Endothelial cell of hepatic sinusoid (primary cell): Measurements from ENCODE around the gene PRKCE.

ENCODE experiments used
- in situ Hi-C: cut with HindIII; loops from 2 replicates; pipeline ENCODE4 v1.10.0; 2017; ENCODE audit warnings: low sequenced_read_pairs

PRKCE gene

GRCh38 chr2:46117379-46117778 is 465.9 kb downstream of the PRKCE start:
- in situ Hi-C loops, result no loop called here

GRCh38 chr2:46117994-46118393 is 466.5 kb downstream of the PRKCE start:
- in situ Hi-C loops, result no loop called here

GRCh38 chr2:46118656-46119371 is 467.3 kb downstream of the PRKCE start:
- in situ Hi-C loops, result no loop called here

- in situ Hi-C loops, result no loop called here
Observed at GRCh38 chr2:46119453-46119852, 468.0 kb downstream of the PRKCE start.

- in situ Hi-C loops, result no loop called here
Observed at GRCh38 chr2:46120792-46121555, 469.5 kb downstream of the PRKCE start.

GRCh38 chr2:46122318-46122976 is 471.0 kb downstream of the PRKCE start:
- in situ Hi-C loops, result no loop called here

GRCh38 chr2:46123013-46123412 is 471.5 kb downstream of the PRKCE start:
- in situ Hi-C loops, result no loop called here

- in situ Hi-C loops, result loop anchor here (5.0 kb wide), 2 partner anchors 43 to 57 kb away; no protein-coding TSS in a partner anchor
Observed at GRCh38 chr2:46125798-46126197, 474.3 kb downstream of the PRKCE start.

GRCh38 chr2:46126571-46126970 is 475.1 kb downstream of the PRKCE start:
- in situ Hi-C loops, result loop anchor here (5.0 kb wide), 2 partner anchors 44 to 56 kb away; no protein-coding TSS in a partner anchor

- in situ Hi-C loops, result loop anchor here (5.0 kb wide), 2 partner anchors 45 to 55 kb away; no protein-coding TSS in a partner anchor
Observed at GRCh38 chr2:46127176-46127575, 475.7 kb downstream of the PRKCE start.

- in situ Hi-C loops, result no loop called here
Observed at GRCh38 chr2:46130511-46130910, 479.0 kb downstream of the PRKCE start.

GRCh38 chr2:46132996-46133395 is 481.5 kb downstream of the PRKCE start:
- in situ Hi-C loops, result no loop called here

- in situ Hi-C loops, result no loop called here
Observed at GRCh38 chr2:46134531-46135227, 483.2 kb downstream of the PRKCE start.

- in situ Hi-C loops, result no loop called here
Observed at GRCh38 chr2:46135228-46135855, 483.9 kb downstream of the PRKCE start.

- in situ Hi-C loops, result no loop called here
Observed at GRCh38 chr2:46135958-46136357, 484.5 kb downstream of the PRKCE start.

- in situ Hi-C loops, result no loop called here
Observed at GRCh38 chr2:46136481-46136880, 485.0 kb downstream of the PRKCE start.

GRCh38 chr2:46136953-46137352 is 485.5 kb downstream of the PRKCE start:
- in situ Hi-C loops, result no loop called here

GRCh38 chr2:46142546-46143428 is 491.3 kb downstream of the PRKCE start:
- in situ Hi-C loops, result no loop called here

GRCh38 chr2:46143429-46144132 is 492.1 kb downstream of the PRKCE start:
- in situ Hi-C loops, result no loop called here
